Neural cell (in vitro differentiated cells): Measurements from ENCODE around the gene JPH2. TPM values are rescaled to one million over a fixed set of nuclear protein-coding genes. Genes with fewer than 3 reads are reported as not detected.
A peak's percentile ranks its signal among the peaks of the same experiment; 100 is the strongest.

Source experiments
- H2AFZ ChIP-seq: fragments of 200-600, 300-800 bp; sonication (generic), shearing (Covaris generic); 2 replicates; pipeline ENCODE4 v1.6.0; 2014; ENCODE audit warnings: low read depth, mild to moderate bottlenecking, antibody characterized with exemption, low read length, moderate library complexity
- H3F3A ChIP-seq: fragments of 200-600 bp; shearing (Covaris generic); 2 replicates; pipeline ENCODE4 v1.6.1; 2016; ENCODE audit warnings: mild to moderate bottlenecking, moderate library complexity, mixed read lengths, antibody characterized with exemption, low read length; ENCODE audit not compliant: insufficient read depth, poor library complexity, severe bottlenecking
- H3K27ac ChIP-seq: fragments of 200-600, 300-800 bp; sonication (generic), shearing (Covaris generic); 2 replicates; pipeline ENCODE4 v1.5.1; 2014; ENCODE audit warnings: mild to moderate bottlenecking, low read length, moderate library complexity
- H3K27me3 ChIP-seq: fragments of 300-800, 200-600 bp; sonication (generic), shearing (Covaris generic); 2 replicates; pipeline ENCODE4 v1.6.0; 2014; ENCODE audit warnings: mild to moderate bottlenecking, low read depth, low read length, moderate library complexity; ENCODE audit not compliant: insufficient read depth
- H3K36me3 ChIP-seq: fragments of 300-800, 200-600 bp; sonication (generic), shearing (Covaris generic); 2 replicates; pipeline ENCODE4 v1.5.1; 2014; ENCODE audit warnings: mild to moderate bottlenecking, antibody characterized with exemption, low read length, moderate library complexity; ENCODE audit not compliant: insufficient read depth
- H3K4me2 ChIP-seq: fragments of 300-800, 200-600 bp; sonication (generic), shearing (Covaris generic); 2 replicates; pipeline ENCODE4 v1.6.0; 2014; ENCODE audit warnings: mild to moderate bottlenecking, low read length
- H3K4me3 ChIP-seq: fragments of 300-800, 200-600 bp; sonication (generic), shearing (Covaris generic); 2 replicates; pipeline ENCODE4 v1.5.1; 2014; ENCODE audit warnings: mild to moderate bottlenecking, low read length, moderate library complexity
- H3K79me2 ChIP-seq: fragments of 200-600 bp; shearing (Covaris generic); replicated peaks from 2 replicates; pipeline ENCODE4 v1.6.0; 2014; ENCODE audit warnings: mild to moderate bottlenecking, low read length, moderate library complexity; ENCODE audit not compliant: insufficient read depth
- H3K9ac ChIP-seq: fragments of 300-800, 200-600 bp; sonication (generic), shearing (Covaris generic); 2 replicates; pipeline ENCODE4 v1.6.1; 2016; ENCODE audit warnings: mild to moderate bottlenecking, low read length, mixed read lengths
- H3K9me2 ChIP-seq: fragments of 200-600 bp; shearing (Covaris generic); 2 replicates; pipeline ENCODE4 v1.6.1; 2016; ENCODE audit warnings: mild to moderate bottlenecking, low read length, mixed read lengths; ENCODE audit not compliant: insufficient read depth
- H3K9me3 ChIP-seq: fragments of 200-600, 300-800 bp; sonication (generic), shearing (Covaris generic); 2 replicates; pipeline ENCODE4 v1.6.1; 2016; ENCODE audit warnings: mild to moderate bottlenecking, mixed run types, low read length, moderate library complexity, mixed read lengths
- H4K20me1 ChIP-seq: fragments of 200-600 bp; shearing (Covaris generic); 2 replicates; pipeline ENCODE4 v1.6.1; 2016; ENCODE audit warnings: mild to moderate bottlenecking, mixed run types; ENCODE audit not compliant: insufficient read depth
- CTCF ChIP-seq: fragments of 450-650 bp; IDR thresholded peaks from 2 replicates; pipeline ENCODE4 v1.5.1; 2014; ENCODE audit warnings: antibody characterized with exemption, mild to moderate bottlenecking, moderate library complexity; ENCODE audit not compliant: poor library complexity, severe bottlenecking
- EP300 ChIP-seq: fragments of 450-650 bp; conservative IDR thresholded peaks from 2 replicates; pipeline ENCODE4 v1.6.1; 2014; ENCODE audit warnings: antibody characterized with exemption, mild to moderate bottlenecking, moderate library complexity; ENCODE audit not compliant: poor library complexity, severe bottlenecking
- EZH2 ChIP-seq: fragments of 200-600, 300-800 bp; shearing (Covaris generic), sonication (generic); IDR thresholded peaks from 2 replicates; pipeline ENCODE4 v1.6.1; 2014; ENCODE audit warnings: antibody characterized with exemption, low read length, borderline replicate concordance, mild to moderate bottlenecking; ENCODE audit not compliant: insufficient read depth, poor library complexity, severe bottlenecking
- MXI1 ChIP-seq: fragments of 450-650 bp; conservative IDR thresholded peaks from 2 replicates; pipeline ENCODE4 v1.6.1; 2014; ENCODE audit warnings: antibody characterized with exemption, mild to moderate bottlenecking; ENCODE audit not compliant: poor library complexity, severe bottlenecking
- POLR2AphosphoS5 ChIP-seq: IDR thresholded peaks from 2 replicates; pipeline ENCODE4 v1.6.1; 2012
- RAD21 ChIP-seq: fragments of 450-650 bp; conservative IDR thresholded peaks from 2 replicates; pipeline ENCODE4 v1.6.1; 2014; ENCODE audit warnings: antibody characterized with exemption, mild to moderate bottlenecking, moderate library complexity
- REST ChIP-seq: IDR thresholded peaks from 2 replicates; pipeline ENCODE4 v1.6.1; 2012; ENCODE audit warnings: borderline replicate concordance
- SMC3 ChIP-seq: fragments of 450-650 bp; conservative IDR thresholded peaks from 2 replicates; pipeline ENCODE4 v1.6.1; 2014; ENCODE audit warnings: antibody characterized with exemption, mild to moderate bottlenecking, moderate library complexity; ENCODE audit not compliant: poor library complexity
- TAF1 ChIP-seq: IDR thresholded peaks from 2 replicates; pipeline ENCODE4 v1.6.1; 2012; ENCODE audit warnings: low read depth
- polyA plus RNA-seq: library from polyadenylated mRNA; depleted of rRNA; stranded (reverse); fragments of >200 nt; gene quantifications from 2 replicates; pipeline ENCODE4 v1.2.3, GENCODE V29; 2014

JPH2 gene
- polyA plus RNA-seq, 1 donor from 2014 or later: not detected

GRCh38 chr20:44208770-44209169, 21.8 kb upstream of the JPH2 start:
- no peak overlapping the region for H3K27ac ChIP-seq
- H3K9me2 ChIP-seq: no peaks in the 10 kb centered on the region
- peaks cover 6% of the 10 kb centered on the region for H3F3A ChIP-seq
- no peaks in the 10 kb centered on the region for H3K27me3 ChIP-seq
- H3K9me3 ChIP-seq: no peaks in the 10 kb centered on the region
- no peaks in the 10 kb centered on the region for H3K36me3 ChIP-seq
- H3K4me2 ChIP-seq: peak overlapping the region; percentile 85
- peaks cover 68% of the 10 kb centered on the region for H3K79me2 ChIP-seq
- TF ChIP-seq REST (no peak), MXI1 (no peak), CTCF (no peak), POLR2AphosphoS5 (no peak), RAD21 (no peak), EP300 (no peak), EZH2 (no peak), SMC3 (no peak), TAF1 (no peak)
- no peak overlapping the region for H2AFZ ChIP-seq
- H3K4me3 ChIP-seq: peak overlapping the region; percentile 87
- peaks cover 9% of the 10 kb centered on the region for H4K20me1 ChIP-seq
- H3K9ac ChIP-seq: peak overlapping the region; percentile 90

GRCh38 chr20:44208165-44208564, 21.2 kb upstream of the JPH2 start:
- no peaks in the 10 kb centered on the region for H3K36me3 ChIP-seq
- no peak for TF ChIP-seq REST
- no peak for TF ChIP-seq CTCF
- no peak for TF ChIP-seq MXI1
- no peak for TF ChIP-seq SMC3
- TF ChIP-seq EZH2: no peak
- TF ChIP-seq EP300: no peak
- TF ChIP-seq POLR2AphosphoS5: no peak
- TF ChIP-seq RAD21: no peak
- TF ChIP-seq TAF1: no peak
- no peak overlapping the region for H3K27ac ChIP-seq
- H4K20me1 ChIP-seq: peaks cover 9% of the 10 kb centered on the region
- no peaks in the 10 kb centered on the region for H3K9me3 ChIP-seq
- no peaks in the 10 kb centered on the region for H3K27me3 ChIP-seq
- peaks cover 70% of the 10 kb centered on the region for H3K79me2 ChIP-seq
- no peak overlapping the region for H2AFZ ChIP-seq
- peak overlapping the region; percentile 87 for H3K4me3 ChIP-seq
- H3K4me2 ChIP-seq: peak overlapping the region; percentile 85
- H3F3A ChIP-seq: peaks cover 6% of the 10 kb centered on the region
- no peaks in the 10 kb centered on the region for H3K9me2 ChIP-seq
- no peak overlapping the region for H3K9ac ChIP-seq
